Parathyroid adenoma (tissue), 2 donors: ENCODE measurements around the gene SNX27.
A peak's percentile ranks its signal among the peaks of the same experiment; 100 is the strongest.
"Not testable (repeated sequence)": the region's sequence is repeated elsewhere in the genome, so short reads cannot be mapped to it uniquely, and the experiment has no call there.

Source experiments
- H2AFZ ChIP-seq: fragments of 300-600 bp; sonication (generic); one replicate; pipeline ENCODE4 v1.7.0; 2017; ENCODE audit warnings: antibody characterized with exemption, mild to moderate bottlenecking
- H3K27ac ChIP-seq: fragments of 300-600 bp; sonication (generic); one replicate; pipeline ENCODE4 v1.7.0; 2017
- H3K27me3 ChIP-seq: fragments of 300-600 bp; sonication (generic); one replicate; pipeline ENCODE4 v1.7.0; 2017; ENCODE audit warnings: low read length; ENCODE audit not compliant: control insufficient read depth, insufficient read depth
- H3K36me3 ChIP-seq: fragments of 300-600 bp; sonication (generic); one replicate; pipeline ENCODE4 v1.7.0; 2017; ENCODE audit warnings: low read length; ENCODE audit not compliant: control insufficient read depth, insufficient read depth
- H3K4me1 ChIP-seq: fragments of 300-600 bp; sonication (generic); one replicate; pipeline ENCODE4 v1.7.0; 2017; ENCODE audit warnings: control low read depth
- H3K4me2 ChIP-seq: fragments of 300-600 bp; sonication (generic); one replicate; pipeline ENCODE4 v1.7.0; 2017; ENCODE audit warnings: low read length
- H3K4me3 ChIP-seq: fragments of 300-600 bp; sonication (generic); one replicate; pipeline ENCODE4 v1.7.0; 2017; ENCODE audit warnings: low read depth, low read length
- H3K79me2 ChIP-seq: fragments of 300-600 bp; sonication (generic); one replicate; pipeline ENCODE4 v1.7.0; 2017; ENCODE audit warnings: control low read depth
- H3K9ac ChIP-seq: fragments of 300-600 bp; sonication (generic); one replicate; pipeline ENCODE4 v1.7.0; 2017; ENCODE audit warnings: mild to moderate bottlenecking
- H3K9me3 ChIP-seq: fragments of 300-600 bp; sonication (generic); one replicate; pipeline ENCODE4 v1.7.0; 2017; ENCODE audit warnings: low read length; ENCODE audit not compliant: control insufficient read depth
- TF ChIP-seq, protein P1 (sequence below): fragments of 300-600 bp; sonication (generic); IDR thresholded peaks from one replicate; pipeline ENCODE4 v1.7.0; 2017; ENCODE audit warnings: antibody characterized with exemption, mild to moderate bottlenecking
- donor health status: primary hyperparathyroidism.

SNX27 gene

GRCh38 chr1:151594143-151594625 is 17.7 kb upstream of the SNX27 start:
- Histone ChIP-seq H3K4me3 (no peak overlapping the region), H3K36me3 (no peaks in the 10 kb centered on the region), H3K27me3 (no peaks in the 10 kb centered on the region), H2AFZ (peak overlapping the region; percentile 64), H3K9me3 (no peaks in the 10 kb centered on the region), H3K4me1 (peaks cover 5% of the 10 kb centered on the region), H3K79me2 (no peaks in the 10 kb centered on the region), H3K4me2 (peak overlapping the region; percentile 51), H3K9ac (no peak overlapping the region), H3K27ac (no peak overlapping the region)
- TF ChIP-seq, protein P1, sequence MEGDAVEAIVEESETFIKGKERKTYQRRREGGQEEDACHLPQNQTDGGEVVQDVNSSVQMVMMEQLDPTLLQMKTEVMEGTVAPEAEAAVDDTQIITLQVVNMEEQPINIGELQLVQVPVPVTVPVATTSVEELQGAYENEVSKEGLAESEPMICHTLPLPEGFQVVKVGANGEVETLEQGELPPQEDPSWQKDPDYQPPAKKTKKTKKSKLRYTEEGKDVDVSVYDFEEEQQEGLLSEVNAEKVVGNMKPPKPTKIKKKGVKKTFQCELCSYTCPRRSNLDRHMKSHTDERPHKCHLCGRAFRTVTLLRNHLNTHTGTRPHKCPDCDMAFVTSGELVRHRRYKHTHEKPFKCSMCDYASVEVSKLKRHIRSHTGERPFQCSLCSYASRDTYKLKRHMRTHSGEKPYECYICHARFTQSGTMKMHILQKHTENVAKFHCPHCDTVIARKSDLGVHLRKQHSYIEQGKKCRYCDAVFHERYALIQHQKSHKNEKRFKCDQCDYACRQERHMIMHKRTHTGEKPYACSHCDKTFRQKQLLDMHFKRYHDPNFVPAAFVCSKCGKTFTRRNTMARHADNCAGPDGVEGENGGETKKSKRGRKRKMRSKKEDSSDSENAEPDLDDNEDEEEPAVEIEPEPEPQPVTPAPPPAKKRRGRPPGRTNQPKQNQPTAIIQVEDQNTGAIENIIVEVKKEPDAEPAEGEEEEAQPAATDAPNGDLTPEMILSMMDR: peak; percentile 84

DNA sequence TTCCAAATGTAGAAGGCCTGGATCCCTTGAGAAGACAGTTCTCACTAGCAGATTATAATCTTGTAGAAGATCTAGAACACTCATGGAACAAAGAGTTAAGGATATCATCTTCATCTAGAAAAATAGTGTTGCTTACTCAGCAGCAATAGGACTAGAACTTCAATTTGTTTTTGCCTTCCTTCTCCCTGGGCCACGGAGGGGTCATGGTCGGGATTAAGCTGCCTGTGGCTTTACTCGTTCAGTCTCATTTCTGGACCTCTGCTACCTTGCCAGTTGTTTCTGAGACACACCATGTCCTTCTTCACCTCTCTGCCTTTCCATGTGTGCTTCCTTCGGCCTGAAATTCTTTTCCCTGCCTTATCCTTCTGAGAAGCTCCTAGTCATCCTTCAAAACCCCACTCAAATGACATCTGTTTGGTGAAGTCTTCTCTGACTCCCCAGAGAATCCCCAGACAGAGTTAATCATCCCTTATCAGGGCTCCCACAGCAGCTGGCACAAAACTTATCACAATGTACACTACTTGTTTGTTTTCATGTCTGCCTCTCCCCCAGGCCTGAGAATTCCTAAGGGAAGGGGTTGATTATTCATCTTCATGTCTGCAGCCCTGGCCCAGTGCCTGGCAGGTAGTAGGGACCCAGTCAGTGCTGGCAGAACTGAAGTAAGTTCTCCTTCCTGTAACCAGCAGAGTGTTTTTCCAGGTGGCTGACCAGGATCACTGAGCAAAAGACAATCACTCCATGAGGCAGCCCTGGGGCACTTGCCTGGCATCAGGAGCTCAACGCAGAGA is 15.5 kb upstream of the SNX27 start:
- Histone ChIP-seq H3K27me3 (no peaks in the 10 kb centered on the region), H3K27ac (no peak overlapping the region), H3K79me2 (no peaks in the 10 kb centered on the region), H3K9me3 (no peaks in the 10 kb centered on the region), H3K36me3 (no peaks in the 10 kb centered on the region), H3K9ac (no peak overlapping the region), H3K4me3 (no peak overlapping the region), H2AFZ (no peak overlapping the region), H3K4me2 (no peak overlapping the region), H3K4me1 (peaks cover 5% of the 10 kb centered on the region)
- TF ChIP-seq, protein P1: no peak

- not testable (repeated sequence) for H3K4me3 ChIP-seq, H3K27me3 ChIP-seq, H3K79me2 ChIP-seq, H2AFZ ChIP-seq, H3K9ac ChIP-seq, H3K27ac ChIP-seq, H3K9me3 ChIP-seq, H3K36me3 ChIP-seq, H3K4me2 ChIP-seq, H3K4me1 ChIP-seq
Measured at GRCh38 chr1:151602550-151602949, 9.3 kb upstream of the SNX27 start.

DNA sequence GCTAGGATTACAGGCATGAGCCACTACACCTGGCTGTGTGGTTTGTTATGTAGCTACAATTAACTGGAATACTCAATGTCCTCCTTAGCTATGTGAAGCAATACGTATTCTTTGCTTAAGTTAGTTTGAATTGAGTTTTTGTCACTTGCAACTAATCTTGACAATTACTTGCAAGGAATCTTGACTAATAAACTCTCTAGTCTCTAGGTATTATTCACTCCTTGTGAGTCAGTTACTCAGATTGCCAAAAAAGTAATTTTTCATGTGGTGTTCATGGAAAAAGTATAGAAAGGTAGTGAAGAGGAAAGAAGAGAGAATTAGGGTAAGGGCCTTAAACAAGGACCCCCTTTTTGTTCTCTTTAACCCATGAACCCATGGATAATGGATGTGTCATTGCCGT is 7.6 kb upstream of the SNX27 start:
- Histone ChIP-seq H3K27ac (no peak overlapping the region), H3K4me2 (no peak overlapping the region), H2AFZ (no peak overlapping the region), H3K4me3 (no peak overlapping the region), H3K27me3 (no peaks in the 10 kb centered on the region), H3K9ac (no peak overlapping the region), H3K9me3 (no peaks in the 10 kb centered on the region), H3K79me2 (no peaks in the 10 kb centered on the region), H3K36me3 (no peaks in the 10 kb centered on the region), H3K4me1 (no peaks in the 10 kb centered on the region)
- TF ChIP-seq, protein P1: no peak

- Histone ChIP-seq H3K27ac (no peak overlapping the region), H3K4me2 (no peak overlapping the region), H3K9me3 (no peaks in the 10 kb centered on the region), H3K36me3 (no peaks in the 10 kb centered on the region), H3K4me1 (peaks cover 3% of the 10 kb centered on the region), H3K4me3 (no peak overlapping the region), H2AFZ (no peak overlapping the region), H3K9ac (no peak overlapping the region), H3K79me2 (no peaks in the 10 kb centered on the region), H3K27me3 (no peaks in the 10 kb centered on the region)
- TF ChIP-seq, protein P1: no peak
Measured at GRCh38 chr1:151606384-151606783, 5.5 kb upstream of the SNX27 start.
